ENCODE results near the gene PGLYRP1.

The PGLYRP1 gene

GRCh38 chr19:46000491-46001246, 22.2 kb downstream of the PGLYRP1 start:
- DNase-seq (ENCODE audit: low spot score): peak; percentile 61

DNA sequence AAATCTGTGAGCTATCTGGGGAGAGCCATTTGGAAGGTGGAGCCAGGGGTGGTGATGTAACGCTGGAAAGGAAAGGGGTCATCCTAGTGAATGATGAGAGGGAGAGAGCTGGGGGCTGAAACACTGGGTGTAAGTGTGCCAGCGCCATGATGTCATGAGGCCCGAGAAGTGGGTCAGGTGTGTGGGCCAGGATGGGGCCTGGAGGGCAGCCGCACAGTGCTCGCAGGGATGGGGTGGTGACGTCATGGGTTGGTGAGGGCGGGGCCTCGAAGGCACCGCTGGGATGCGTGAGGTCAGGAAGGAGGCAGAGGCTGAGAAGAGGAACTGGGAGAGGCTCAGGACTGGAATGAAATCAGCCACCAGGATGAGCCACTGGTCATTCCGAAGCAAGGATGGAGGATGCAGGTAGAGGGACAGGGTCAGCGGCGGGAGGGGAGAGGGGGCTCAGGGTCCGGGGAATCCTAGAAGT, 23.2 kb downstream of the PGLYRP1 start:
- DNase-seq (ENCODE audit: low spot score): no peak

DNA sequence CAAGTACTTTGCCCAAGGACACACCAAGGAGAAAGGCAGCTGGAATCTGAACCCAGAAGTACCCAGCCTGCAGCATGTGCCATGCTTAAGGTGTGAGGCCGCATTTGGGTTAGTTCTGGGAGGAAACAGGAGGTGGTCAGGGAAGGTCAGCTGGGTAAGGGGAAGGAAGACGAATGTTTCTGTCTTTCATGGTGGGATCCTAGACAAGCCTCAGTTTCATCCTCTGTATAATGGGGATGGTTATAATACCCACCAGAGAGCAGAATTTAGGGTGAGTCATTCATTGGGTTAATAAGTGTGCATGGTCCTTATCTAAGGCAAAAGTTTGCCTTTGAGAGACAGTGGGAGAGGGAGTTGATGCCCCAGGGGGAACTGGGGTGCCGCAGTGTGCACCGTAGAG, 24.0 kb downstream of the PGLYRP1 start:
- no peak for DNase-seq (ENCODE audit: low spot score)

DNA sequence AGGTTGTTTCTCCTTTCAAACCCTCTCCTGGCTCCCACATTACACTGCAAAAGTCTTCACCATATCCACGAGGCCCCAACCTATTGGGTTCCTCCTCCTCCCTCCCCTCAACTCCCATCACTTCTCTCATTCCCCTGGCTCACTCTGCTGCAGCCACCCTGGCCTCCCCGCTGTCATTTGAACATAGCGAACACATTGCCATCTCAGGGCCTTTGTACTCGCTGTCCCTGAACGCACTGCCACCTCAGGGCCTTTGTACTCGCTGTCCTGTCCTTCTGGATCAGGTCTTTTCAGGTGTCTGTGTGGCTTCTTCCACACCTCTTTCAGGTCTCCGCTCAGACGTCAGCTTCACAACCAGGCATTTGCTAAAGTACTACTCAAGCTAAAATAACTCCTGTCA, 25.9 kb downstream of the PGLYRP1 start:
- no peak for DNase-seq (ENCODE audit: low spot score)

GRCh38 chr19:45995715-45996385, 27.0 kb downstream of the PGLYRP1 start:
- DNase-seq (ENCODE audit: low spot score): no peak

DNA sequence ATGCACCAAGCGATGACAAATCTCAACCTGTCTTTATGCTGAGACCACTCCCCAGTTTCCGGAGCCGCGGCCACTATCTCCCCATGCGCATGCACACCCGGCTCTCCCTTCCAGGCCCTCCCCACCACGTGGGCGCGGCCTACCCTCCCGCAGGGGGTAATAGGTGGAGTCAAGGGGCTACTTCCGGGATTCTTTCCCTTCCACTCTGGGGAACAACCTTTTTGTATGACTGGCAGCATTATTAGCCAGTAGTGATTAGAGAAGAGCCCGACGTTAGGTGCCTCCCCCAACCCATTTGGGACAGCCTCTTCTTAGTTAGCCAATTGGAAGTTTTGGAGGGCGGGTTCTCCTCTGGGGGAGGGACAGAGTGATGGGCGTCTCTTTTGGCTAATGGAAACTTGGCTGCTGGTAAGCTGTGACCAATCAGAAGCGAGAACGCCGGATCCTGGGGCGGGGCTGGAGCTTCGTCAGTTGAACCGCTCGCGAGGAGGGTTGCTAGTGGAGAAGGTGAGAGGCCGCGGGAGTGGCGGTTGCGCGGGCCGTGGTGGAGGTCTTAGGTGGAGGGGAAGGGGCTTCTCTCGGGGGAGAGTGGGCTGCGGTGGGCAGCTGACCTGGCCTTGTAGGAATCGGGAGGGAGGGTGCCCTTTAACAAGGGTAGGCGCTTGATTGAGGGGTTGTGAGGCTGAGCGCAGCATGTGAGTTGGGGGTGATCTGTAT, 27.7 kb downstream of the PGLYRP1 start, which contains the start of gene CCDC61:
Gene CCDC61, plus strand, starts transcription at position 470 of the 717 bp plus-strand sequence. CDS start 7,552 bp downstream, outside the sequence.
- DNase-seq (ENCODE audit: low spot score): peak; percentile 100

- no peak for DNase-seq (ENCODE audit: low spot score)
Observed at GRCh38 chr19:45994456-45994997, 28.3 kb downstream of the PGLYRP1 start.

- no peak for DNase-seq (ENCODE audit: low spot score)
Observed at GRCh38 chr19:45990113-45990728, 32.6 kb downstream of the PGLYRP1 start.

GRCh38 chr19:45985321-45985720, 37.5 kb downstream of the PGLYRP1 start:
- DNase-seq (ENCODE audit: low spot score): no peak

GRCh38 chr19:45981350-45981749, 41.5 kb downstream of the PGLYRP1 start:
- DNase-seq (ENCODE audit: low spot score): peak; percentile 37

DNA sequence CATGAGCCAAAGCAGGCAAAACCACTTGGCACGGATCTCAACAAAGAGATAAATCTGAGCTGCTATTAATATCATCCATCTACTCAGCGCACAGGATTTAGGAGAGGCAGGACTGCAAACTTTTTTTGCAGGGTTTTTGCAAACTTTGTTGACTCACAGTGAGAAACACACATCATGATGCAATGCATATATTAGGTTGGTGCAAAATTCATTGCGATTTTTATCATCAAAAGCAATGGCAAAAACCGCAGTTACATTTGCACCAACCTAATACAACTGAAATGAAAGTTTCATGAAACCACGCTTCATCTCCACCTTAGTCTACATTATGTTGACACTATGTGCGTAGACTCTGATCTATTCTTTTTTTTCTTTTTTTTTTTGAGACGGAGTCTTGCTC, 44.7 kb downstream of the PGLYRP1 start:
- no peak for DNase-seq (ENCODE audit: low spot score)

DNA sequence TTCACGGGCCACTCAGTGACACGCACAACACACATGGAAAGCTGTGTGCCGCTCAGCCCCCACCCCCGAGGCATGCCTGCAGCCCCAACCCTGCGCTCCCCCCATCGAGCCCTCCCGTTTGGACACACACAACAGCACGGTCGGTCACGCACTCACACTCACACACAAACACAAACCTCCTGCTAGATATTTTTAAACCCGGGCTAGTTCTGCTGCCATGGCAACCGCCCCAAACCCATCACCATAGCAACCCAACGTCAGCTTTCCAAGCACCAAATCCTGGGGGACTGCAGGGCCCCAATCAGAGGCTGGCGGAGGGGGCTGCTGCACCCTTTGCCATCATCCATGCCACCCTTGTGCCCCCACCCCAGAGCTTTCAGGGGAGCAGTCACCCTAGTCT, 46.7 kb downstream of the PGLYRP1 start:
- no peak for DNase-seq (ENCODE audit: low spot score)

DNA sequence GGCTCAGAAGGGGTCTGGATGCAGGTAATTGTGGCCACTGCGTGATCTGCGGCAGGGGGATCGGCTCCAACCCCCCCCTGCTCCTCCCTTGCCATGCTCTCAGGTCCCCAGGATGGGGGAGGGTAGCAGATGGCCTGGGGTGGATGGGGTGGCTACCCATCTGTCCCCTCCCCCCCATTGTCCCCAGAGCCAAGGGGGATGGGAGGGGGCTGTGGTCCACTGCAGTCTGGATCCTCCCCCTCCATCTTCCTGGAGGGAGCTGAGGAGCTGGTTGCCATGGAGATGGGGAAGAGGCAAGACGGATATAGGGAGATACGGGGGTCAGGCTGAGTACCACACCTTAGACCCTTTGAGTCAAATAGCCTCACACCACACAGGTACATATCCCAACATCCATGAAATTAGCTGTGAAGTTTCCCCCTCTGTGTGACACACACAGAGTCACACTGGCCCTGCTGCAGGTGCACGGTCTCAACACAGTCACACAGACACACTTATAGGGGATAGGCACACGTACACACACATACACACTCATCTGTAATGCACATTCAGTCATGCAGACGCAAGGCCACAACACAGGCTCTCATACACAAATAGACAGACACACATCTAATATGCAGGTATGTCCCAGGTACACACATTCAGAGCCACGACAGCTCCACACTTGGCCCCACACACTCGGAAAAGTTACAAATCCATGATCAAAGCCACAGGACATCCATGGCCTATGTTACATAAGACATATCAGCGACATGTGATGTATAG, 47.4 kb downstream of the PGLYRP1 start:
- DNase-seq (ENCODE audit: low spot score): no peak

- DNase-seq (ENCODE audit: low spot score): peak; percentile 84
Observed at GRCh38 chr19:45973553-45974338, 49.1 kb downstream of the PGLYRP1 start, which contains the start of gene NOVA2. Gene NOVA2, minus strand, starts transcription at chr19:45973865. Its CDS starts 514 bp downstream, at chr19:45973351.

DNA sequence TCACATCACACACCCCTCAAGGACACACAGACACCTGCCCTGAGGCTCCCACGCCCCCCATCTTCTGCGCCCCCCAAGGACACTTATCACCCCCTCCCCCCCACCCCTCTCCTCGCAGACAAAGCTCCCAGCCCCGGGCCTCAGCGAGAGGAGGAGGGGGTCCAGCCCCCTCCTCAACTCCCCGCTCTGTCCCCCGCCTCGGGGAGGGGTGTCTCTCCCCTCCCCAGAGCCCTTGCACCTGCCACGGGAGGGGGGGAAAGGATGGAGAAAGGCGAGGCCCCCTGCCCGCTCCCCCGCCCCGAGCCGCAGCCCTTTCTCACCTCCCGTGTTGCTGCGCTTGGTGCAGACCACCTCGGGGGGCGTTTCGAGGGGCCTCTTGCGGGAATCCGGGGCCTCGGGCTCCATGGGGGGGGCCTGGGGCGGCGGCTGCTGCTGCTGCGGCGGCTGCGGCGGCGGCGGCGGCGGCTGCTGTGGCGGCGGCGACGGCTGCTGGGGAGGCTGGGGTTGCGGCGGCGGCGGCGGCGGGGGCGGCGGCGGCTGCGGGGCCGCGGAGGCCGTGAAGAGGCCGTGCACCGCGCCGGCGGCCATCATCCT, 49.8 kb downstream of the PGLYRP1 start:
- no peak for DNase-seq (ENCODE audit: low spot score)

GRCh38 chr19:45972081-45972946, 50.5 kb downstream of the PGLYRP1 start:
- no peak for DNase-seq (ENCODE audit: low spot score)

DNA sequence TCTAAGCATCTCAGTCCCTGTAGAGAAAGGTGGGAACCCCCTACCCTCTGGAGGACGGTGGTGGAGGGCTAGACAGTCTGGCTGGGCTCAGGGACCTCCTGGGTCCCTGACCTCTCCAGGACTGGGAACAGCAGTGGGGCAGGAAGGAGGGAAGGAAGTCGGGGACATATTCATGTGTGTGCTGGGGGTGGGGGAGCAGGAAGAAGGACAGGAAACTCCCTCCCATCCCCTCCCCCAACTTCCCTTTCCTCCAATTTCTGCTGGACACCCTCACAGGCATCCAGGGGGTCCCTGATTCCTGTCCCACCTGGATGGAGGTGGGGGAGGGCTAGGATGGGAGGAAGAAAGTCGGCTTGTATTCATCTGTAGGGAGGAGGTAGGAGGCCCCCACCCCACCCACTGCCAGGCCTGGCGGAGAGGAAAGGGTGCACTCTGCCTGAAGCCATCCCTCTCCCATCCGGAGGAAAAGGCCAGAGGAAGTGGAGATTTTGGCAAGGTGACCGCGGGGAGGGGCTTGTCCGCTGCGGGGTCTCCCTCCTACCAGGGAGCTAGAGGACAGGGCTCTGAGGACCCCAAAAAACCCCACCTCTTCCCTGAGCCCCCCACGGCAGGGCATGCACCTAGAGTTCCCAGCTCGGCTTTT, 51.5 kb downstream of the PGLYRP1 start:
- no peak for DNase-seq (ENCODE audit: low spot score)

GRCh38 chr19:45969676-45970075, 53.2 kb downstream of the PGLYRP1 start:
- DNase-seq (ENCODE audit: low spot score): no peak

All from globus pallidus (tissue), 1 donor.